SKM-1 treated with dmso at 0.1 percent for 144 hours (cell line): ENCODE results near the gene GALNT12.

ENCODE experiments used
- DNase-seq: peaks from one replicate; lab custom pipeline; 2025; ENCODE audit not compliant: unreplicated experiment; lab: John Stamatoyannopoulos, UW

Gene GALNT12

GRCh38 chr9:98899408-98900056, 92.1 kb downstream of the GALNT12 start:
- no peak for DNase-seq
